T-cell (primary cell): ENCODE results near the gene THAP8. TPM values are rescaled to one million over a fixed set of nuclear protein-coding genes. Genes with fewer than 3 reads are reported as not detected.

Experiments
- ATAC-seq, 4 experiments: fragments of 200-7000 bp in 3 of 4; fragments of 150-1000 bp in 1 of 4; cut with Tn5 transposase; replicated peaks in 1 of 4; 1 replicate in 3 of 4; 2 replicates in 1 of 4; pipeline ENCODE4 v1.10.0; 2021; ENCODE audit warnings: moderate library complexity in 3 of 4, mild to moderate bottlenecking in 2 of 4, moderate number of reproducible peaks in 1 of 4
- CTCF ChIA-PET, 2 donors: fragments of 300-600 bp; sonication (Branson Sonifier 250); formaldehyde crosslinking; loops; one replicate each; lab custom pipeline; 2022; ENCODE audit warnings: antibody characterized with exemption in 2 of 2; lab: Charles Lee
- POLR2A ChIA-PET, 2 donors: fragments of 300-600 bp; sonication (Branson Sonifier 250); formaldehyde crosslinking; loops; one replicate each; lab custom pipeline; 2022; ENCODE audit warnings: antibody characterized with exemption in 2 of 2; lab: Charles Lee
- DNase-seq, 35 experiments: peaks; one replicate each; pipeline versions ENCODE4 v3.0.0 to v3.0.0-alpha.2; 2013 to 2023
- H3K27ac ChIP-seq: one replicate; pipeline ENCODE4 v1.5.1; 2013; ENCODE audit warnings: low read length
- H3K27me3 ChIP-seq, 2 experiments: replicated peaks in 1 of 2; 1 replicate in 1 of 2; 2 replicates in 1 of 2; pipeline versions ENCODE4 v1.6.1 to v1.7.0; 2013; ENCODE audit warnings: low read length in 1 of 2, mixed read lengths in 1 of 2; ENCODE audit not compliant: control insufficient read depth in 2 of 2, insufficient read depth in 2 of 2; ENCODE audit errors: extremely low read depth in 1 of 2
- H3K36me3 ChIP-seq, 2 donors: 1 replicate in 1 of 2; 2 replicates in 1 of 2; pipeline versions ENCODE4 v1.6.1 to v1.7.0; 2013; ENCODE audit warnings: low read length in 1 of 2; ENCODE audit not compliant: control insufficient read depth in 2 of 2, insufficient read depth in 1 of 2; ENCODE audit errors: extremely low read depth in 1 of 2
- H3K4me1 ChIP-seq, 2 experiments: 1 replicate in 1 of 2; 2 replicates in 1 of 2; pipeline versions ENCODE4 v1.6.1 to v1.7.0; 2013; ENCODE audit warnings: low read length in 2 of 2, mixed read lengths in 1 of 2; ENCODE audit not compliant: insufficient read depth in 2 of 2, control insufficient read depth in 1 of 2; ENCODE audit errors: extremely low read depth in 1 of 2
- H3K4me3 ChIP-seq, 2 donors: 1 replicate in 1 of 2; 2 replicates in 1 of 2; pipeline versions ENCODE4 v1.5.1 to v1.7.0; 2013; ENCODE audit warnings: mild to moderate bottlenecking in 2 of 2, low read length in 1 of 2, moderate library complexity in 1 of 2; ENCODE audit not compliant: control insufficient read depth in 1 of 2; ENCODE audit errors: extremely low read depth in 1 of 2
- H3K9me3 ChIP-seq: 2 replicates; pipeline ENCODE4 v1.7.0; 2013
- H3K27ac Mint-ChIP-seq, 2 donors: one replicate each; pipeline ENCODE4 v1.8.0; 2020 to 2021; ENCODE audit warnings: mild to moderate bottlenecking in 2 of 2, mixed read lengths in 2 of 2
- H3K27me3 Mint-ChIP-seq, 2 donors: one replicate each; pipeline ENCODE4 v1.8.0; 2021 to 2022; ENCODE audit warnings: mixed read lengths in 2 of 2
- H3K36me3 Mint-ChIP-seq: one replicate; pipeline ENCODE4 v1.8.0; 2021; ENCODE audit warnings: mixed read lengths
- H3K4me1 Mint-ChIP-seq, 3 donors: one replicate each; pipeline ENCODE4 v1.8.0; 2020 to 2022; ENCODE audit warnings: mixed read lengths in 3 of 3, mild to moderate bottlenecking in 1 of 3
- H3K4me3 Mint-ChIP-seq, 3 donors: one replicate each; pipeline ENCODE4 v1.8.0; 2020 to 2022; ENCODE audit warnings: mild to moderate bottlenecking in 3 of 3, mixed read lengths in 3 of 3, moderate library complexity in 3 of 3
- H3K9me3 Mint-ChIP-seq, 3 donors: one replicate each; pipeline ENCODE4 v1.8.0; 2020 to 2022; ENCODE audit warnings: mixed read lengths in 3 of 3
- WGBS: methylation state at CpG from one replicate; pipeline ENCODE4 v1.1.5; 2013; ENCODE audit warnings: missing lambda C conversion rate; ENCODE audit not compliant: insufficient coverage; 5-methylcytosine and 5-hydroxymethylcytosine counted together
- total RNA-seq, 35 experiments: library from RNA in 6 of 35; stranded (reverse) in 6 of 35; fragments of 120-200 nt in 1 of 35; gene quantifications; one replicate each; pipeline versions ENCODE4 v1.2.1 to v1.2.4 and lab custom pipeline; 2013 to 2026

The THAP8 gene, protein sequence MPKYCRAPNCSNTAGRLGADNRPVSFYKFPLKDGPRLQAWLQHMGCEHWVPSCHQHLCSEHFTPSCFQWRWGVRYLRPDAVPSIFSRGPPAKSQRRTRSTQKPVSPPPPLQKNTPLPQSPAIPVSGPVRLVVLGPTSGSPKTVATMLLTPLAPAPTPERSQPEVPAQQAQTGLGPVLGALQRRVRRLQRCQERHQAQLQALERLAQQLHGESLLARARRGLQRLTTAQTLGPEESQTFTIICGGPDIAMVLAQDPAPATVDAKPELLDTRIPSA
- total RNA-seq (1 to 10 TPM; 2.6 to 8.0 (median 4.7) TPM), total RNA-seq (lab: John Stamatoyannopoulos, UW) (0.11 to 6.0 (median 1.7) reads per million in 29 experiments)
- 1.6 TPM for total RNA-seq (2013)

GRCh38 chr19:36054119-36054732 is at the start of gene THAP8:
Gene THAP8 (minus strand): TSS chr19:36054285. CDS start chr19:36054217, 68 bp downstream.
- H3K4me1 Mint-ChIP-seq = peaks cover 20 to 27% (median 23%) of the 10 kb centered on the region in 3 donors
- ATAC-seq (peak; percentile 85 to 90 (median 86)), DNase-seq (peak; percentile 99 to 100 (median 100))
- CTCF ChIA-PET = interaction anchor here (0.6 to 1.8 kb wide), 8 partner anchors 40 to 420 kb away, joined by 3 to 10 read pairs (median 3); partner anchors contain the start of gene ALKBH6 (in 1 of the 2)
- POLR2A ChIA-PET = interaction anchor here (0.5 to 1.0 kb wide), 7 partner anchors 40 to 924 kb away, joined by 3 to 13 read pairs (median 3); partner anchors contain the start of gene ALKBH6 (in 1 of the 2)
- H3K9me3 ChIP-seq = no peaks in the 10 kb centered on the region
- no peaks in the 10 kb centered on the region for H3K27me3 Mint-ChIP-seq
- H3K36me3 ChIP-seq = no peaks in the 10 kb centered on the region
- peak within 1 kb of the TSS; percentile 94 to 99 for H3K27ac Mint-ChIP-seq
- peak within 1 kb of the TSS; percentile 90 to 91 for H3K4me3 ChIP-seq
- peak within 1 kb of the TSS; percentile 92 to 98 (median 97) for H3K4me3 Mint-ChIP-seq
- H3K4me1 ChIP-seq = peaks cover 12 to 21% of the 10 kb centered on the region in 2 experiments
- WGBS = under 1% methylated on average over 56 of the region's 56 CpGs
- no peaks in the 10 kb centered on the region for H3K27me3 ChIP-seq
- peaks cover 2% of the 10 kb centered on the region for H3K36me3 Mint-ChIP-seq
- no peaks in the 10 kb centered on the region for H3K9me3 Mint-ChIP-seq
- peak within 1 kb of the TSS; percentile 88 for H3K27ac ChIP-seq

DNA sequence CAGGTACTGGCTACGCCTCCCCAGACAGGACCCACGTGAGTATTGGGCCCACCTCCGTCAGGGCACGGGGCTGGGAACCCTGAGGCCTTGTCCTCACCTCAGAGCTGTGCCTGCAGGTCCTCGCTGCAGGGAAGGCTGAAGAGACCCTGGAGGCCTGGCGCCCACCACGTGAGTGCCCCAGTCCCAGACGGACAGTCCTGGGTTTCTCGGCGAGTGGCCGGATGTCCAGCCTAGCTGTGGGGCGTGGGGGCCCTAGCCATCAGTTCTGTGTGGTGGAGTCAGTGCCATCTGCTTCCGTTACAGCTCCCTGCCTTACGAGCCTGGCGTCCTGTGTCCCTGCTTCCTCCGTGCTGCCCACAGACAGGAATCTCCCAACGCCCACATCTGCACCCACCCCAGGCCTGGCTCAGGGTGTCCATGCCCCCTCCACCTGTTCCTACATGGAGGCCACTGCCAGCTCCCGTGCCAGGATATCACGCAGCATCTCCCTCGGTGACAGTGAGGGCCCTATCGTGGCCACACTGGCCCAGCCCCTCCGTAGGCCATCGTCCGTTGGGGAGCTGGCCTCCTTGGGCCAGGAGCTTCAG is 49.0 kb upstream of the THAP8 start:
- Mint-ChIP-seq H3K4me3 (no peak overlapping the region), H3K4me1 (no peaks in the 10 kb centered on the region), H3K36me3 (peaks cover 2% of the 10 kb centered on the region), H3K27me3 (no peaks in the 10 kb centered on the region), H3K27ac (no peak overlapping the region), H3K9me3 (no peaks in the 10 kb centered on the region)
- CTCF ChIA-PET = interaction anchor here in 1 of 2 donors (0.5 to 0.6 kb wide), 2 partner anchors 47 to 49 kb away, joined by 3 to 10 read pairs; no protein-coding TSS in a partner anchor
- peaks cover 4 to 13% of the 10 kb centered on the region in 2 donors for H3K36me3 ChIP-seq
- 97% methylated on average over 24 of the region's 24 CpGs for WGBS
- H3K27me3 ChIP-seq = no peaks in the 10 kb centered on the region
- POLR2A ChIA-PET = no interaction called here
- no peak overlapping the region for H3K4me3 ChIP-seq
- H3K9me3 ChIP-seq = no peaks in the 10 kb centered on the region
- no peak overlapping the region for H3K27ac ChIP-seq
- H3K4me1 ChIP-seq = no peaks in the 10 kb centered on the region
- DNase-seq (no peak), ATAC-seq (no peak)

GRCh38 chr19:36101550-36102327 is 47.7 kb upstream of the THAP8 start:
- DNase-seq = no peak
- Mint-ChIP-seq H3K27me3 (no peaks in the 10 kb centered on the region), H3K9me3 (no peaks in the 10 kb centered on the region), H3K36me3 (peaks cover 2% of the 10 kb centered on the region), H3K4me3 (no peak overlapping the region), H3K4me1 (no peaks in the 10 kb centered on the region), H3K27ac (no peak overlapping the region)
- ATAC-seq = no peak
- POLR2A ChIA-PET = no interaction called here
- no peaks in the 10 kb centered on the region for H3K4me1 ChIP-seq
- CTCF ChIA-PET = no interaction called here
- no peaks in the 10 kb centered on the region for H3K27me3 ChIP-seq
- no peaks in the 10 kb centered on the region for H3K9me3 ChIP-seq
- no peak overlapping the region for H3K4me3 ChIP-seq
- H3K36me3 ChIP-seq = peaks cover 4 to 13% of the 10 kb centered on the region in 2 donors
- WGBS = 97% methylated on average over 26 of the region's 27 CpGs
- no peak overlapping the region for H3K27ac ChIP-seq

GRCh38 chr19:36100476-36100875 is 46.4 kb upstream of the THAP8 start:
- no peak for DNase-seq
- WGBS = 96% methylated on average over 4 of the region's 5 CpGs
- Mint-ChIP-seq H3K4me1 (no peaks in the 10 kb centered on the region), H3K36me3 (no peaks in the 10 kb centered on the region), H3K27ac (no peak overlapping the region), H3K4me3 (no peak overlapping the region), H3K9me3 (no peaks in the 10 kb centered on the region), H3K27me3 (no peaks in the 10 kb centered on the region)
- CTCF ChIA-PET = interaction anchor here in 1 of 2 donors (0.5 kb wide), 1 partner anchor 47 kb away, joined by 3 read pairs; no protein-coding TSS in a partner anchor
- ATAC-seq = no peak
- Histone ChIP-seq H3K27me3 (no peaks in the 10 kb centered on the region), H3K27ac (no peak overlapping the region), H3K36me3 (peaks cover 4 to 13% of the 10 kb centered on the region in 2 donors), H3K4me3 (no peak overlapping the region), H3K4me1 (no peaks in the 10 kb centered on the region), H3K9me3 (no peaks in the 10 kb centered on the region)
- POLR2A ChIA-PET = no interaction called here

DNA sequence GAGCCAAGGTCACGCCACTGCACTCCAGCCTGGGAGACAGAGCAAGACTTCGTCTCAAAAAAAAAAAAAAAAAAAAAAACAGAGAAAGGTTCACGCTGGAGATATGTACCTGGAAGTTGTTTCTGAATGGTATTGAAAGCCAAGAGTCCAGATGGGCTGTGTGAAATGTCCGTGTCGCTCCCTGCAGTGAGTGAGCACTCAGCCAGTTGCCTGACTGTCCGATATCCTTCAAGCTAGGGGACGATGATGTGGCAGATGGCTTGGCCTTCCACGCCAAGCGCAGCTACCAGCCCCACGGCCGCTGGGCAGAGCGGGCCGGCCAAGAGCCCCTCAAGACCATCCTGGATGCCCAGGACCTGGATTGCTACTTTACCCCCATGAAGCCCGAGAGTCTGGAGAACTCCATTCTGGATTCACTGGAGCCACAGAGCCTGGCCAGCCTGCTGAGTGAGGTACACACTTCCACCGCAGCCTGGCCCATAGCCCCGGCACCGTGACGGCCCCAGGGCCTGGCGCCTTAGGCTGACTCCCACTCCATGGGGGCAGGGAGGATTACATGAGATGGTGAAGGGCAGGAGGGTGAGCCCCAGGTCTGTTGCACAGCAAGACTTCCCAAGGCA is 45.2 kb upstream of the THAP8 start:
- Histone ChIP-seq H3K27ac (no peak overlapping the region), H3K4me1 (no peaks in the 10 kb centered on the region), H3K36me3 (peaks cover 4 to 13% of the 10 kb centered on the region in 2 donors), H3K27me3 (no peaks in the 10 kb centered on the region), H3K9me3 (no peaks in the 10 kb centered on the region), H3K4me3 (no peak overlapping the region)
- H3K27ac Mint-ChIP-seq = no peak overlapping the region
- H3K27me3 Mint-ChIP-seq = no peaks in the 10 kb centered on the region
- H3K9me3 Mint-ChIP-seq = no peaks in the 10 kb centered on the region
- H3K4me3 Mint-ChIP-seq = no peak overlapping the region
- DNase-seq (no peak), ATAC-seq (no peak)
- ChIA-PET CTCF (interaction anchor here in 1 of 2 donors (0.7 kb wide), 1 partner anchor 847 kb away, joined by 9 read pairs; no protein-coding TSS in a partner anchor), POLR2A (no interaction called here)
- no peaks in the 10 kb centered on the region for H3K36me3 Mint-ChIP-seq
- no peaks in the 10 kb centered on the region for H3K4me1 Mint-ChIP-seq
- 97% methylated on average over 17 of the region's 19 CpGs for WGBS
